ENCODE measurements around the gene OR8G1.

OR8G1 gene

DNA sequence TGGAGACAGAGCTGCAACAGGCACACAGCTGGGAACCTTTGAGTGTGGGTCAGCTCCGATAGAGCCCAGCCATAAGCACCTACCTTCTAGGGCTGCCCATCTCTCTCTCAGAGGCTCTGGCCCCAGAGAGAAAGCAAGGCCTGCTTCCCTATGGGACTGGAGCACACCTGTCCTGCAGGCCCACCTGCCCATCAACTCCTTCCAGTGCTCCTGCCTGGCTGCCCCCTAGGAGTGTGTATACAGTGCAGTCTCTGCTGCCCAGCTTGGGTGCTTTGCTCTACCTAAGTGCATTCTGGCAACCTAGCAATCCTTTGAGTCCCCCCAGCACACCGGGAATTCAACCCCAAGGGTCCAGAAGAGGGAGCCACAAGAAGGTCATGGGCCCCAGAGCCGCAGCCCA lies 36.3 kb downstream of the OR8G1 start:
- no peak overlapping the region for H3K4me3 ChIP-seq (ENCODE audit: low read depth, low read length)
- H3K9me3 ChIP-seq (ENCODE audit: control insufficient read depth, insufficient read depth, low read depth, low read length), result no peaks in the 10 kb centered on the region
- no peaks in the 10 kb centered on the region for H3K36me3 ChIP-seq (ENCODE audit: control insufficient read depth in 2 of 2, insufficient read depth in 1 of 2, low read length in 2 of 2)
- ChIA-PET POLR2A (no interaction called here), CTCF (interaction anchor here (0.6 to 1.2 kb wide), 2 partner anchors 207 to 676 kb away, joined by 3 read pairs; no protein-coding TSS in a partner anchor)
- H3K4me1 ChIP-seq (ENCODE audit: control insufficient read depth, insufficient read depth, low read length), result no peaks in the 10 kb centered on the region
- H3K27ac ChIP-seq (ENCODE audit: extremely low read depth, low read depth, low read length), result no peak overlapping the region
- no peak for TF ChIP-seq ZNF2 (tag by site-specific recombination; IDR thresholded peaks at IDR 0.05)
- no peak for TF ChIP-seq KLF16 (tag by site-specific recombination; IDR thresholded peaks at IDR 0.05)
- no peak for TF ChIP-seq ZNF169 (tag by site-specific recombination; IDR thresholded peaks at IDR 0.05)
- TF ChIP-seq ZXDB (tag by site-specific recombination; IDR thresholded peaks at IDR 0.05), result no peak

DNA sequence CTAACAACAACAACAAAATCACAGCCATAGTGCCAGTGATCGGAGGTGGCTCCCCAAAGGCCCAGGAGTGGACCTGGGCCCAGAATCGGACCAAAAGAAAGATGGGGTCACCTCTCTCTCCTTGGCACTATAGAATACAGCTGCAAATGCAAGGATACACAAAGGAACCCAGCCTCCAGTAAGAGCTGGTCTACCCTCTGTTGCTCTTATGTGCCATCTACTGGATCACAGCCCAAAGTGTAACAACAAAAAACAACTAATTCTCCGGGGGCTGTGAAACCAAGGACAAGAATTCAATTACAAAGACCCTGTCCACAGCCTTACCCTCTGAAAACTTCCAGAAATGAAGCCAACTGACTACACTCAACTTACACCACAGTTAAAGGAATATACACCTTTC lies 36.9 kb downstream of the OR8G1 start:
- TF ChIP-seq, protein P1, sequence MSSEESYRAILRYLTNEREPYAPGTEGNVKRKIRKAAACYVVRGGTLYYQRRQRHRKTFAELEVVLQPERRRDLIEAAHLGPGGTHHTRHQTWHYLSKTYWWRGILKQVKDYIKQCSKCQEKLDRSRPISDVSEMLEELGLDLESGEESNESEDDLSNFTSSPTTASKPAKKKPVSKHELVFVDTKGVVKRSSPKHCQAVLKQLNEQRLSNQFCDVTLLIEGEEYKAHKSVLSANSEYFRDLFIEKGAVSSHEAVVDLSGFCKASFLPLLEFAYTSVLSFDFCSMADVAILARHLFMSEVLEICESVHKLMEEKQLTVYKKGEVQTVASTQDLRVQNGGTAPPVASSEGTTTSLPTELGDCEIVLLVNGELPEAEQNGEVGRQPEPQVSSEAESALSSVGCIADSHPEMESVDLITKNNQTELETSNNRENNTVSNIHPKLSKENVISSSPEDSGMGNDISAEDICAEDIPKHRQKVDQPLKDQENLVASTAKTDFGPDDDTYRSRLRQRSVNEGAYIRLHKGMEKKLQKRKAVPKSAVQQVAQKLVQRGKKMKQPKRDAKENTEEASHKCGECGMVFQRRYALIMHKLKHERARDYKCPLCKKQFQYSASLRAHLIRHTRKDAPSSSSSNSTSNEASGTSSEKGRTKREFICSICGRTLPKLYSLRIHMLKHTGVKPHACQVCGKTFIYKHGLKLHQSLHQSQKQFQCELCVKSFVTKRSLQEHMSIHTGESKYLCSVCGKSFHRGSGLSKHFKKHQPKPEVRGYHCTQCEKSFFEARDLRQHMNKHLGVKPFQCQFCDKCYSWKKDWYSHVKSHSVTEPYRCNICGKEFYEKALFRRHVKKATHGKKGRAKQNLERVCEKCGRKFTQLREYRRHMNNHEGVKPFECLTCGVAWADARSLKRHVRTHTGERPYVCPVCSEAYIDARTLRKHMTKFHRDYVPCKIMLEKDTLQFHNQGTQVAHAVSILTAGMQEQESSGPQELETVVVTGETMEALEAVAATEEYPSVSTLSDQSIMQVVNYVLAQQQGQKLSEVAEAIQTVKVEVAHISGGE (tag by site-specific recombination; conservative IDR thresholded peaks at IDR 0.05; ENCODE audit: low read depth), result no peak
- TF ChIP-seq ZNF157 (tag by site-specific recombination; IDR thresholded peaks at IDR 0.05) (no peak), ZNF423 (tag by site-specific recombination; IDR thresholded peaks at IDR 0.05) (no peak), MEIS1 (CRISPR knock-in tag; IDR thresholded peaks at IDR 0.05; ENCODE audit: borderline replicate concordance) (no peak), BCL11A (tag by site-specific recombination; IDR thresholded peaks at IDR 0.05; ENCODE audit: low read depth) (no peak), ZNF354C (tag by site-specific recombination; IDR thresholded peaks at IDR 0.05; ENCODE audit: borderline replicate concordance, low read depth) (no peak), HOXD13 (CRISPR knock-in tag; IDR thresholded peaks at IDR 0.05; ENCODE audit: borderline replicate concordance) (no peak), ZNF202 (tag by site-specific recombination; IDR thresholded peaks at IDR 0.05; ENCODE audit: borderline replicate concordance) (no peak)
- TF ChIP-seq, protein P2, sequence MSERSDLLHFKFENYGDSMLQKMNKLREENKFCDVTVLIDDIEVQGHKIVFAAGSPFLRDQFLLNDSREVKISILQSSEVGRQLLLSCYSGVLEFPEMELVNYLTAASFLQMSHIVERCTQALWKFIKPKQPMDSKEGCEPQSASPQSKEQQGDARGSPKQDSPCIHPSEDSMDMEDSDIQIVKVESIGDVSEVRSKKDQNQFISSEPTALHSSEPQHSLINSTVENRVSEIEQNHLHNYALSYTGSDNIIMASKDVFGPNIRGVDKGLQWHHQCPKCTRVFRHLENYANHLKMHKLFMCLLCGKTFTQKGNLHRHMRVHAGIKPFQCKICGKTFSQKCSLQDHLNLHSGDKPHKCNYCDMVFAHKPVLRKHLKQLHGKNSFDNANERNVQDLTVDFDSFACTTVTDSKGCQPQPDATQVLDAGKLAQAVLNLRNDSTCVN (tag by site-specific recombination; optimal IDR thresholded peaks at IDR 0.05), result no peak
- TF ChIP-seq, protein P3, sequence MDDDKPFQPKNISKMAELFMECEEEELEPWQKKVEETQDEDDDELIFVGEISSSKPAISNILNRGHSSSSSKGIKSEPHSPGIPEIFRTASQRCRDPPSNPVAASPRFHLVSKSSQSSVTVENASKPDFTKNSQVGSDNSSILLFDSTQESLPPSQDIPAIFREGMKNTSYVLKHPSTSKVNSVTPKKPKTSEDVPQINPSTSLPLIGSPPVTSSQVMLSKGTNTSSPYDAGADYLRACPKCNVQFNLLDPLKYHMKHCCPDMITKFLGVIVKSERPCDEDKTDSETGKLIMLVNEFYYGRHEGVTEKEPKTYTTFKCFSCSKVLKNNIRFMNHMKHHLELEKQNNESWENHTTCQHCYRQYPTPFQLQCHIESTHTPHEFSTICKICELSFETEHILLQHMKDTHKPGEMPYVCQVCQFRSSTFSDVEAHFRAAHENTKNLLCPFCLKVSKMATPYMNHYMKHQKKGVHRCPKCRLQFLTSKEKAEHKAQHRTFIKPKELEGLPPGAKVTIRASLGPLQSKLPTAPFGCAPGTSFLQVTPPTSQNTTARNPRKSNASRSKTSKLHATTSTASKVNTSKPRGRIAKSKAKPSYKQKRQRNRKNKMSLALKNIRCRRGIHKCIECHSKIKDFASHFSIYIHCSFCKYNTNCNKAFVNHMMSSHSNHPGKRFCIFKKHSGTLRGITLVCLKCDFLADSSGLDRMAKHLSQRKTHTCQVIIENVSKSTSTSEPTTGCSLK (tag by site-specific recombination; IDR thresholded peaks at IDR 0.05), result no peak
- TF ChIP-seq, protein P4, sequence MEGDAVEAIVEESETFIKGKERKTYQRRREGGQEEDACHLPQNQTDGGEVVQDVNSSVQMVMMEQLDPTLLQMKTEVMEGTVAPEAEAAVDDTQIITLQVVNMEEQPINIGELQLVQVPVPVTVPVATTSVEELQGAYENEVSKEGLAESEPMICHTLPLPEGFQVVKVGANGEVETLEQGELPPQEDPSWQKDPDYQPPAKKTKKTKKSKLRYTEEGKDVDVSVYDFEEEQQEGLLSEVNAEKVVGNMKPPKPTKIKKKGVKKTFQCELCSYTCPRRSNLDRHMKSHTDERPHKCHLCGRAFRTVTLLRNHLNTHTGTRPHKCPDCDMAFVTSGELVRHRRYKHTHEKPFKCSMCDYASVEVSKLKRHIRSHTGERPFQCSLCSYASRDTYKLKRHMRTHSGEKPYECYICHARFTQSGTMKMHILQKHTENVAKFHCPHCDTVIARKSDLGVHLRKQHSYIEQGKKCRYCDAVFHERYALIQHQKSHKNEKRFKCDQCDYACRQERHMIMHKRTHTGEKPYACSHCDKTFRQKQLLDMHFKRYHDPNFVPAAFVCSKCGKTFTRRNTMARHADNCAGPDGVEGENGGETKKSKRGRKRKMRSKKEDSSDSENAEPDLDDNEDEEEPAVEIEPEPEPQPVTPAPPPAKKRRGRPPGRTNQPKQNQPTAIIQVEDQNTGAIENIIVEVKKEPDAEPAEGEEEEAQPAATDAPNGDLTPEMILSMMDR (tag by site-specific recombination; IDR thresholded peaks at IDR 0.05), result no peak
- TF ChIP-seq, protein P5, sequence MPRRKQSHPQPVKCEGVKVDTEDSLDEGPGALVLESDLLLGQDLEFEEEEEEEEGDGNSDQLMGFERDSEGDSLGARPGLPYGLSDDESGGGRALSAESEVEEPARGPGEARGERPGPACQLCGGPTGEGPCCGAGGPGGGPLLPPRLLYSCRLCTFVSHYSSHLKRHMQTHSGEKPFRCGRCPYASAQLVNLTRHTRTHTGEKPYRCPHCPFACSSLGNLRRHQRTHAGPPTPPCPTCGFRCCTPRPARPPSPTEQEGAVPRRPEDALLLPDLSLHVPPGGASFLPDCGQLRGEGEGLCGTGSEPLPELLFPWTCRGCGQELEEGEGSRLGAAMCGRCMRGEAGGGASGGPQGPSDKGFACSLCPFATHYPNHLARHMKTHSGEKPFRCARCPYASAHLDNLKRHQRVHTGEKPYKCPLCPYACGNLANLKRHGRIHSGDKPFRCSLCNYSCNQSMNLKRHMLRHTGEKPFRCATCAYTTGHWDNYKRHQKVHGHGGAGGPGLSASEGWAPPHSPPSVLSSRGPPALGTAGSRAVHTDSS (tag by site-specific recombination; IDR thresholded peaks at IDR 0.05), result no peak
- CTCF ChIA-PET, result interaction anchor here (0.6 to 1.2 kb wide), 2 partner anchors 208 to 677 kb away, joined by 3 read pairs; no protein-coding TSS in a partner anchor
- POLR2A ChIA-PET, result no interaction called here
- H3K4me1 ChIP-seq (ENCODE audit: control insufficient read depth, insufficient read depth, low read length), result no peaks in the 10 kb centered on the region
- no peaks in the 10 kb centered on the region for H3K9me3 ChIP-seq (ENCODE audit: control insufficient read depth, insufficient read depth, low read depth, low read length)
- H3K36me3 ChIP-seq (ENCODE audit: control insufficient read depth in 2 of 2, insufficient read depth in 1 of 2, low read length in 2 of 2), result no peaks in the 10 kb centered on the region
- no peak overlapping the region for H3K4me3 ChIP-seq (ENCODE audit: low read depth, low read length)
- H3K27ac ChIP-seq (ENCODE audit: extremely low read depth, low read depth, low read length), result no peak overlapping the region
